HCT116 (cell line): ENCODE measurements around the gene SLC8A1. TPM values are rescaled to one million over a fixed set of nuclear protein-coding genes. Genes with fewer than 3 reads are reported as not detected.

Experiments
- ATAC-seq: fragments of 200-7000 bp; cut with Tn5 transposase; 2 replicates; pipeline ENCODE4 v1.9.1; 2020; ENCODE audit warnings: mild to moderate bottlenecking, moderate library complexity
- BruUV-seq: library from RNA; stranded (reverse); fragments of 400-500 nt; replicated peaks from 2 replicates; lab custom pipeline; 2021; lab: Mats Ljungman, UMichigan
- CTCF ChIA-PET: fragments of 300-600 bp; sonication (Branson Sonifier 250); formaldehyde crosslinking; loops from one replicate; lab custom pipeline; 2021; ENCODE audit warnings: antibody characterized with exemption; lab: Charles Lee
- POLR2A ChIA-PET: fragments of 300-600, 350-600 bp; sonication (Branson Sonifier 250); formaldehyde crosslinking; loops from one replicate; lab custom pipeline; 2021; ENCODE audit warnings: antibody characterized with exemption; lab: Charles Lee
- RAD21 ChIA-PET, 2 experiments: fragments of 300-600 bp; sonication (Branson Sonifier 250); formaldehyde crosslinking; loops; one replicate each; lab custom pipeline; 2023; ENCODE audit warnings: low total read pairs in 2 of 2; ENCODE audit not compliant: uncharacterized antibody in 2 of 2, unreplicated experiment in 2 of 2, low non-redundant PET in 1 of 2; lab: Charles Lee
- DNase-seq: peaks from one replicate; pipeline ENCODE4 v3.0.0-alpha.2; 2010; ENCODE audit warnings: low read depth, low spot score
- H2AFZ ChIP-seq: fragments of 200-600 bp; shearing (Covaris generic), sonication (generic); 2 replicates; pipeline ENCODE4 v1.6.1; 2017; ENCODE audit warnings: low read depth, mixed run types, mixed read lengths, antibody characterized with exemption, low read length; ENCODE audit not compliant: poor library complexity, severe bottlenecking
- H3K27ac ChIP-seq: 2 replicates; pipeline ENCODE4 v1.5.1; 2012; ENCODE audit warnings: low read depth, low read length
- H3K27me3 ChIP-seq: fragments of 200-600 bp; sonication (generic); 2 replicates; pipeline ENCODE4 v1.6.1; 2016; ENCODE audit warnings: mixed run types, low read length, mixed read lengths; ENCODE audit not compliant: insufficient read depth
- H3K36me3 ChIP-seq, 2 experiments: fragments of 200-500 bp in 1 of 2; fragments of 200-600 bp in 1 of 2; sonication (Bioruptor generic) in 1 of 2; sonication (generic) in 1 of 2; 2 replicates each; pipeline versions ENCODE4 v1.5.1 to v1.6.1; 2014 to 2016; ENCODE audit warnings: low read length in 2 of 2, inconsistent platforms in 1 of 2, mixed read lengths in 1 of 2, mixed run types in 1 of 2; ENCODE audit not compliant: insufficient read depth in 2 of 2, control insufficient read depth in 1 of 2
- H3K4me1 ChIP-seq, 2 experiments: fragments of 200-600 bp in 1 of 2; sonication (generic) in 1 of 2; 2 replicates each; pipeline versions ENCODE4 v1.5.1 to v1.6.1; 2012 to 2017; ENCODE audit warnings: low read length in 2 of 2, inconsistent platforms in 1 of 2, mild to moderate bottlenecking in 1 of 2, mixed read lengths in 1 of 2, mixed run types in 1 of 2, moderate library complexity in 1 of 2; ENCODE audit not compliant: insufficient read depth in 2 of 2, control insufficient read depth in 1 of 2
- H3K4me2 ChIP-seq: fragments of 200-600 bp; sonication (generic); 2 replicates; pipeline ENCODE4 v1.6.1; 2017; ENCODE audit warnings: mixed run types, low read length, mixed read lengths
- H3K4me3 ChIP-seq, 2 experiments: fragments of 200-600 bp in 1 of 2; sonication (generic) in 1 of 2; replicated peaks in 1 of 2; 2 replicates each; pipeline ENCODE4 v1.5.1; 2011 to 2016; ENCODE audit warnings: low read length in 2 of 2, control low read depth in 1 of 2, low read depth in 1 of 2, mild to moderate bottlenecking in 1 of 2, mixed read lengths in 1 of 2, mixed run types in 1 of 2
- H3K79me2 ChIP-seq: fragments of 200-600 bp; sonication (generic); 2 replicates; pipeline ENCODE4 v1.6.1; 2017; ENCODE audit warnings: mild to moderate bottlenecking, mixed run types, low read length, moderate library complexity, mixed read lengths; ENCODE audit not compliant: insufficient read depth
- H3K9ac ChIP-seq: fragments of 200-600 bp; sonication (generic); 2 replicates; pipeline ENCODE4 v1.6.1; 2016; ENCODE audit warnings: low read length, mixed read lengths
- H3K9me2 ChIP-seq: fragments of 200-600 bp; sonication (generic), shearing (Covaris generic); 2 replicates; pipeline ENCODE4 v1.6.1; 2017; ENCODE audit warnings: mixed run types, mild to moderate bottlenecking, moderate library complexity; ENCODE audit not compliant: insufficient read depth
- H3K9me3 ChIP-seq, 2 experiments: fragments of 200-500 bp in 1 of 2; fragments of 200-600 bp in 1 of 2; sonication (Bioruptor generic) in 1 of 2; sonication (generic) in 1 of 2; 2 replicates each; pipeline ENCODE4 v1.6.1; 2014 to 2017; ENCODE audit warnings: low read length in 2 of 2, mixed read lengths in 2 of 2, inconsistent platforms in 1 of 2, low read depth in 1 of 2, mild to moderate bottlenecking in 1 of 2, mixed run types in 1 of 2, moderate library complexity in 1 of 2; ENCODE audit not compliant: control insufficient read depth in 1 of 2, insufficient read depth in 1 of 2
- H4K20me1 ChIP-seq: fragments of 200-600 bp; sonication (generic), shearing (Covaris generic); 2 replicates; pipeline ENCODE4 v1.6.1; 2017; ENCODE audit warnings: mixed run types, mild to moderate bottlenecking, moderate library complexity; ENCODE audit not compliant: insufficient read depth
- CBX3 ChIP-seq: IDR thresholded peaks from 2 replicates; pipeline ENCODE4 v1.6.1; 2012; ENCODE audit warnings: low read depth
- CEBPB ChIP-seq: IDR thresholded peaks from 2 replicates; pipeline ENCODE4 v1.6.1; 2012; ENCODE audit warnings: low read depth
- EGR1 ChIP-seq: IDR thresholded peaks from 2 replicates; pipeline ENCODE4 v1.6.1; 2012; ENCODE audit warnings: low read depth
- ELF1 ChIP-seq: IDR thresholded peaks from 2 replicates; pipeline ENCODE4 v1.6.1; 2012; ENCODE audit warnings: low read depth, borderline replicate concordance
- EZH2 ChIP-seq: fragments of 200-600 bp; sonication (generic); IDR thresholded peaks from 2 replicates; pipeline ENCODE4 v1.6.1; 2017; ENCODE audit warnings: antibody characterized with exemption, mixed run types
- EZH2phosphoT487 ChIP-seq: fragments of 200-600 bp; IDR thresholded peaks from 2 replicates; pipeline ENCODE4 v1.6.1; 2018; ENCODE audit warnings: antibody characterized with exemption, borderline replicate concordance
- SIN3A ChIP-seq: IDR thresholded peaks from 2 replicates; pipeline ENCODE4 v1.6.1; 2012; ENCODE audit warnings: low read depth
- SP1 ChIP-seq: IDR thresholded peaks from 2 replicates; pipeline ENCODE4 v1.6.1; 2012; ENCODE audit warnings: low read depth
- SRF ChIP-seq: IDR thresholded peaks from 2 replicates; pipeline ENCODE4 v1.6.1; 2012; ENCODE audit warnings: low read depth
- intact Hi-C: fragments of 100-400 bp; cut with micrococcal nuclease; formaldehyde crosslinking; loops from 2 replicates; pipeline ENCODE4 v1.10.0; 2022
- total RNA-seq: library from RNA; stranded (reverse); gene quantifications from one replicate; pipeline ENCODE4 v1.2.1, GENCODE V29; 2021; ENCODE audit not compliant: unreplicated experiment
- TF ChIP-seq, protein P1 (sequence below): IDR thresholded peaks from 2 replicates; pipeline ENCODE4 v1.6.1; 2011; ENCODE audit warnings: mild to moderate bottlenecking, low read length, moderate library complexity; ENCODE audit not compliant: insufficient replicate concordance; ENCODE audit errors: extremely low read depth
- TF ChIP-seq, protein P2 (sequence below), 3 experiments: fragments of 200-600 bp in 1 of 3; sonication (generic) in 1 of 3; IDR thresholded peaks in 2 of 3; conservative IDR thresholded peaks in 1 of 3; 2 replicates each; pipeline ENCODE4 v1.5.1; 2012 to 2017; ENCODE audit warnings: low read depth in 2 of 3, low read length in 2 of 3, antibody characterized with exemption in 1 of 3, borderline replicate concordance in 1 of 3, control low read depth in 1 of 3, mild to moderate bottlenecking in 1 of 3, mixed read lengths in 1 of 3, mixed run types in 1 of 3, moderate library complexity in 1 of 3; ENCODE audit not compliant: insufficient read depth in 1 of 3
- TF ChIP-seq, protein P3 (sequence below): IDR thresholded peaks from 2 replicates; pipeline ENCODE4 v1.6.1; 2012

SLC8A1 gene
- total RNA-seq, 1 experiment from 2014 or later, result 0.07 TPM

DNA sequence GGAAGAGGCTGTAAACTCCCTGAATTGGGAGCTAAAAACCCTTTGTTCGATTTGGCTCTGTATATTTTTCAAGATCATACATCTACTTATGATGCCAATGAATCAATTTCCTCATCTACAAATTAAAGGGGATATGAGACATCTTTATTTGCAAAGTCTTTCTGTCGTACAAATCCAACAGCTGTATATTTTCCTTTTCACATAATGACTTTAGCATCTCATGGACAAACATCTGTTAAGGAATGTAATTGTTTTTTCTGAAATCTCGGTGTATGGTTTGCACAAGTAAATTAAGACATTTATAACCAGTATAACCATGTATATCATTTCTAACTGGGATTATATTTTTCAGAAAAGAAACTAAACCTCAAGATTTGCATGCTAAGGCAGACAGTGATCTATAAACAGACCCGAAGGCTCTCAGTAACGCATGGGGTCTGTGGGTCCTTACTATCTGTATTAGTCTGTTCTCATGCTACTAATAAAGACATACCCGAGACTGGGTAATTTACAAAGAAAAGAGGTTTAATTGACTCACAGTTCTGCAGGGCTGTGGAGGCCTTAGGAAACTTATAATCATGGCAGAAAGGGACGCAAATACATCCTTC lies 130.8 kb downstream of the SLC8A1 start:
- no peak overlapping the region for H3K9ac ChIP-seq
- no peaks in the 10 kb centered on the region for H3K9me2 ChIP-seq
- DNase-seq, result no peak
- ChIA-PET RAD21 (no interaction called here), POLR2A (no interaction called here), CTCF (no interaction called here)
- TF ChIP-seq, protein P1, sequence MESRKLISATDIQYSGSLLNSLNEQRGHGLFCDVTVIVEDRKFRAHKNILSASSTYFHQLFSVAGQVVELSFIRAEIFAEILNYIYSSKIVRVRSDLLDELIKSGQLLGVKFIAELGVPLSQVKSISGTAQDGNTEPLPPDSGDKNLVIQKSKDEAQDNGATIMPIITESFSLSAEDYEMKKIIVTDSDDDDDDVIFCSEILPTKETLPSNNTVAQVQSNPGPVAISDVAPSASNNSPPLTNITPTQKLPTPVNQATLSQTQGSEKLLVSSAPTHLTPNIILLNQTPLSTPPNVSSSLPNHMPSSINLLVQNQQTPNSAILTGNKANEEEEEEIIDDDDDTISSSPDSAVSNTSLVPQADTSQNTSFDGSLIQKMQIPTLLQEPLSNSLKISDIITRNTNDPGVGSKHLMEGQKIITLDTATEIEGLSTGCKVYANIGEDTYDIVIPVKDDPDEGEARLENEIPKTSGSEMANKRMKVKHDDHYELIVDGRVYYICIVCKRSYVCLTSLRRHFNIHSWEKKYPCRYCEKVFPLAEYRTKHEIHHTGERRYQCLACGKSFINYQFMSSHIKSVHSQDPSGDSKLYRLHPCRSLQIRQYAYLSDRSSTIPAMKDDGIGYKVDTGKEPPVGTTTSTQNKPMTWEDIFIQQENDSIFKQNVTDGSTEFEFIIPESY, result no peak
- TF ChIP-seq SP1, result no peak
- TF ChIP-seq SIN3A, result no peak
- no peak for TF ChIP-seq CEBPB
- TF ChIP-seq CBX3, result no peak
- TF ChIP-seq, protein P2, sequence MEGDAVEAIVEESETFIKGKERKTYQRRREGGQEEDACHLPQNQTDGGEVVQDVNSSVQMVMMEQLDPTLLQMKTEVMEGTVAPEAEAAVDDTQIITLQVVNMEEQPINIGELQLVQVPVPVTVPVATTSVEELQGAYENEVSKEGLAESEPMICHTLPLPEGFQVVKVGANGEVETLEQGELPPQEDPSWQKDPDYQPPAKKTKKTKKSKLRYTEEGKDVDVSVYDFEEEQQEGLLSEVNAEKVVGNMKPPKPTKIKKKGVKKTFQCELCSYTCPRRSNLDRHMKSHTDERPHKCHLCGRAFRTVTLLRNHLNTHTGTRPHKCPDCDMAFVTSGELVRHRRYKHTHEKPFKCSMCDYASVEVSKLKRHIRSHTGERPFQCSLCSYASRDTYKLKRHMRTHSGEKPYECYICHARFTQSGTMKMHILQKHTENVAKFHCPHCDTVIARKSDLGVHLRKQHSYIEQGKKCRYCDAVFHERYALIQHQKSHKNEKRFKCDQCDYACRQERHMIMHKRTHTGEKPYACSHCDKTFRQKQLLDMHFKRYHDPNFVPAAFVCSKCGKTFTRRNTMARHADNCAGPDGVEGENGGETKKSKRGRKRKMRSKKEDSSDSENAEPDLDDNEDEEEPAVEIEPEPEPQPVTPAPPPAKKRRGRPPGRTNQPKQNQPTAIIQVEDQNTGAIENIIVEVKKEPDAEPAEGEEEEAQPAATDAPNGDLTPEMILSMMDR (IDR thresholded peaks at IDR 0.05 in 2 of 3, conservative IDR thresholded peaks at IDR 0.05 in 1 of 3; ENCODE audit: borderline replicate concordance in 1 of 3, insufficient read depth in 1 of 3, low read depth in 2 of 3, low read length in 2 of 3), result no peak
- TF ChIP-seq EZH2phosphoT487, result no peak
- TF ChIP-seq, protein P3, sequence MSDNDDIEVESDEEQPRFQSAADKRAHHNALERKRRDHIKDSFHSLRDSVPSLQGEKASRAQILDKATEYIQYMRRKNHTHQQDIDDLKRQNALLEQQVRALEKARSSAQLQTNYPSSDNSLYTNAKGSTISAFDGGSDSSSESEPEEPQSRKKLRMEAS, result no peak
- no peak for TF ChIP-seq ELF1
- no peak for TF ChIP-seq SRF
- no peak for TF ChIP-seq EZH2
- TF ChIP-seq EGR1, result no peak
- no peaks in the 10 kb centered on the region for H3K36me3 ChIP-seq
- H3K4me1 ChIP-seq, result no peaks in the 10 kb centered on the region
- no peak overlapping the region for H3K4me3 ChIP-seq
- no peak overlapping the region for H3K4me2 ChIP-seq
- no peaks in the 10 kb centered on the region for H3K27me3 ChIP-seq
- no peaks in the 10 kb centered on the region for H3K9me3 ChIP-seq
- intact Hi-C loops, result no loop called here
- H3K27ac ChIP-seq, result no peak overlapping the region
- no peak overlapping the region for H2AFZ ChIP-seq
- no peak for ATAC-seq
- H4K20me1 ChIP-seq, result no peaks in the 10 kb centered on the region
- BruUV-seq, result no TSS peak
- H3K79me2 ChIP-seq, result no peaks in the 10 kb centered on the region
